Gastrocnemius medialis (tissue), 4 donors: Measurements from ENCODE around the gene CSF1. TPM values are rescaled to one million over a fixed set of nuclear protein-coding genes. Genes with fewer than 3 reads are reported as not detected.

Experiments used
- ATAC-seq, 2 donors: fragments of 150-250 bp; one replicate each; pipeline ENCODE4 v1.9.1; 2016
- DNase-seq, 2 donors: peaks; one replicate each; pipeline ENCODE4 v3.0.0-alpha.2; 2019
- H3K27ac ChIP-seq, 4 donors: fragments of 200-600 bp; sonication (generic); 1 replicate in 1 of 4; 2 replicates in 3 of 4; pipeline ENCODE4 v1.5.1; 2016 to 2018; ENCODE audit warnings: mild to moderate bottlenecking in 2 of 4, moderate library complexity in 1 of 4
- H3K27me3 ChIP-seq, 3 donors: fragments of 200-600 bp; sonication (generic) in 2 of 3; 1 replicate in 1 of 3; 2 replicates in 2 of 3; pipeline versions ENCODE4 v1.5.1 to v1.6.0; 2016 to 2019; ENCODE audit warnings: mild to moderate bottlenecking in 1 of 3, moderate library complexity in 1 of 3
- H3K36me3 ChIP-seq, 2 donors: fragments of 200-600 bp; sonication (generic) in 1 of 2; one replicate each; pipeline ENCODE4 v1.5.1; 2017 to 2018
- H3K4me1 ChIP-seq, 2 donors: fragments of 200-600 bp; sonication (generic) in 1 of 2; one replicate each; pipeline ENCODE4 v1.5.1; 2016 to 2017; ENCODE audit warnings: mild to moderate bottlenecking in 2 of 2
- H3K4me3 ChIP-seq, 4 donors: fragments of 200-600 bp; sonication (generic) in 3 of 4; 1 replicate in 1 of 4; 2 replicates in 3 of 4; pipeline ENCODE4 v1.5.1; 2016 to 2019; ENCODE audit warnings: mild to moderate bottlenecking in 2 of 4
- H3K9me3 ChIP-seq, 3 donors: fragments of 200-600 bp; sonication (generic) in 2 of 3; 1 replicate in 1 of 3; 2 replicates in 2 of 3; pipeline ENCODE4 v1.5.1; 2016 to 2019
- POLR2A ChIP-seq, 2 donors: fragments of 450-650 bp; IDR thresholded peaks; one replicate each; pipeline ENCODE4 v1.6.1; 2017; ENCODE audit warnings: antibody characterized with exemption in 2 of 2, mild to moderate bottlenecking in 2 of 2, moderate library complexity in 2 of 2
- in situ Hi-C, 4 donors: fragments of 200-750 bp; cut with MboI; loops; one replicate each; pipeline versions ENCODE4 v1.15.0 to v1.8.0; 2017; ENCODE audit warnings: low sequenced_read_pairs in 4 of 4
- intact Hi-C: fragments of 100-400 bp; cut with DNase I; formaldehyde crosslinking; loops from one replicate; pipeline ENCODE4 v1.15.1; 2023; ENCODE audit warnings: low total_unique reads
- total RNA-seq, 4 donors: library from RNA; depleted of rRNA; stranded (reverse); fragments of >200 nt; gene quantifications; one replicate each; pipeline versions ENCODE4 v1.1.0 to v1.2.3, GENCODE V29; 2016
- TF ChIP-seq, protein P1 (sequence below), 5 experiments: fragments of 450-650 bp in 3 of 5; fragments of 200-600 bp in 2 of 5; sonication (generic) in 2 of 5; IDR thresholded peaks in 4 of 5; conservative IDR thresholded peaks in 1 of 5; 1 replicate in 4 of 5; 2 replicates in 1 of 5; pipeline ENCODE4 v1.5.1; 2016 to 2019; ENCODE audit warnings: antibody characterized with exemption in 5 of 5, mild to moderate bottlenecking in 3 of 5, moderate library complexity in 3 of 5

The CSF1 gene
- total RNA-seq, 4 donors from 2014 or later, result 14.6 to 31.1 (median 19.6) TPM

DNA sequence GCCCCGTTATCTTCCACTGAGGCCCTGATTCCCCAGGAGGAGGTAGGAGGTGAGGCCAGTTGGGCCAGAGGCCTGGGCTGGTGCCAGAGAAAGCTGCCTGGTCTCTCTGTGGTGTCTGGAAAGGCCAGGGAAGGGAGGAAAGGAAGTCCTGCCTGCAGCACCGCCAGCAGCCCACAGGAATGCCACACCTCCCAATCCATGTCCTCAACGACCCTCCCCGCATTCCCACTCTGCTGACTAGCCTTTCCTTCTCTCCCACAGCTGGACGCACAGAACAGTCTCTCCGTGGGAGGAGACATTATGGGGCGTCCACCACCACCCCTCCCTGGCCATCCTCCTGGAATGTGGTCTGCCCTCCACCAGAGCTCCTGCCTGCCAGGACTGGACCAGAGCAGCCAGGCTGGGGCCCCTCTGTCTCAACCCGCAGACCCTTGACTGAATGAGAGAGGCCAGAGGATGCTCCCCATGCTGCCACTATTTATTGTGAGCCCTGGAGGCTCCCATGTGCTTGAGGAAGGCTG, 18.0 kb downstream of the CSF1 start:
- Histone ChIP-seq H3K9me3 (no peaks in the 10 kb centered on the region), H3K4me3 (no peak overlapping the region), H3K27ac (peak overlapping the region; percentile 74 to 85 (median 80)), H3K36me3 (peaks cover 0 to 46% of the 10 kb centered on the region in 2 donors), H3K27me3 (no peaks in the 10 kb centered on the region), H3K4me1 (peaks cover 34 to 35% of the 10 kb centered on the region in 2 donors)
- peak in 1 of 2 donors; percentile 56 for DNase-seq
- in situ Hi-C loops (no loop called here), intact Hi-C loops (no loop called here)
- ATAC-seq, result peak in 1 of 2 donors; percentile 23
- TF ChIP-seq, protein P1, sequence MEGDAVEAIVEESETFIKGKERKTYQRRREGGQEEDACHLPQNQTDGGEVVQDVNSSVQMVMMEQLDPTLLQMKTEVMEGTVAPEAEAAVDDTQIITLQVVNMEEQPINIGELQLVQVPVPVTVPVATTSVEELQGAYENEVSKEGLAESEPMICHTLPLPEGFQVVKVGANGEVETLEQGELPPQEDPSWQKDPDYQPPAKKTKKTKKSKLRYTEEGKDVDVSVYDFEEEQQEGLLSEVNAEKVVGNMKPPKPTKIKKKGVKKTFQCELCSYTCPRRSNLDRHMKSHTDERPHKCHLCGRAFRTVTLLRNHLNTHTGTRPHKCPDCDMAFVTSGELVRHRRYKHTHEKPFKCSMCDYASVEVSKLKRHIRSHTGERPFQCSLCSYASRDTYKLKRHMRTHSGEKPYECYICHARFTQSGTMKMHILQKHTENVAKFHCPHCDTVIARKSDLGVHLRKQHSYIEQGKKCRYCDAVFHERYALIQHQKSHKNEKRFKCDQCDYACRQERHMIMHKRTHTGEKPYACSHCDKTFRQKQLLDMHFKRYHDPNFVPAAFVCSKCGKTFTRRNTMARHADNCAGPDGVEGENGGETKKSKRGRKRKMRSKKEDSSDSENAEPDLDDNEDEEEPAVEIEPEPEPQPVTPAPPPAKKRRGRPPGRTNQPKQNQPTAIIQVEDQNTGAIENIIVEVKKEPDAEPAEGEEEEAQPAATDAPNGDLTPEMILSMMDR (IDR thresholded peaks at IDR 0.05 in 4 of 5, conservative IDR thresholded peaks at IDR 0.05 in 1 of 5), result no peak
- TF ChIP-seq POLR2A (IDR thresholded peaks at IDR 0.05), result no peak

DNA sequence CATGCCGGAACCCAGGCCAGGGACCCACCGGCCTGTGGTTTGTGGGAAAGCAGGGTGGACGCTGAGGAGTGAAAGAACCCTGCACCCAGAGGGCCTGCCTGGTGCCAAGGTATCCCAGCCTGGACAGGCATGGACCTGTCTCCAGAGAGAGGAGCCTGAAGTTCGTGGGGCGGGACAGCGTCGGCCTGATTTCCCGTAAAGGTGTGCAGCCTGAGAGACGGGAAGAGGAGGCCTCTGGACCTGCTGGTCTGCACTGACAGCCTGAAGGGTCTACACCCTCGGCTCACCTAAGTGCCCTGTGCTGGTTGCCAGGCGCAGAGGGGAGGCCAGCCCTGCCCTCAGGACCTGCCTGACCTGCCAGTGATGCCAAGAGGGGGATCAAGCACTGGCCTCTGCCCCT, 18.5 kb downstream of the CSF1 start:
- DNase-seq, result no peak
- intact Hi-C loops, result no loop called here
- Histone ChIP-seq H3K9me3 (no peaks in the 10 kb centered on the region), H3K27me3 (no peaks in the 10 kb centered on the region), H3K4me3 (no peak overlapping the region), H3K27ac (peak overlapping the region; percentile 74 to 85 (median 80)), H3K36me3 (peaks cover 0 to 41% of the 10 kb centered on the region in 2 donors), H3K4me1 (peaks cover 34 to 35% of the 10 kb centered on the region in 2 donors)
- ATAC-seq, result no peak
- in situ Hi-C loops, result no loop called here
- no peak for TF ChIP-seq POLR2A (IDR thresholded peaks at IDR 0.05)
- TF ChIP-seq, protein P1 (IDR thresholded peaks at IDR 0.05 in 4 of 5, conservative IDR thresholded peaks at IDR 0.05 in 1 of 5), result no peak

DNA sequence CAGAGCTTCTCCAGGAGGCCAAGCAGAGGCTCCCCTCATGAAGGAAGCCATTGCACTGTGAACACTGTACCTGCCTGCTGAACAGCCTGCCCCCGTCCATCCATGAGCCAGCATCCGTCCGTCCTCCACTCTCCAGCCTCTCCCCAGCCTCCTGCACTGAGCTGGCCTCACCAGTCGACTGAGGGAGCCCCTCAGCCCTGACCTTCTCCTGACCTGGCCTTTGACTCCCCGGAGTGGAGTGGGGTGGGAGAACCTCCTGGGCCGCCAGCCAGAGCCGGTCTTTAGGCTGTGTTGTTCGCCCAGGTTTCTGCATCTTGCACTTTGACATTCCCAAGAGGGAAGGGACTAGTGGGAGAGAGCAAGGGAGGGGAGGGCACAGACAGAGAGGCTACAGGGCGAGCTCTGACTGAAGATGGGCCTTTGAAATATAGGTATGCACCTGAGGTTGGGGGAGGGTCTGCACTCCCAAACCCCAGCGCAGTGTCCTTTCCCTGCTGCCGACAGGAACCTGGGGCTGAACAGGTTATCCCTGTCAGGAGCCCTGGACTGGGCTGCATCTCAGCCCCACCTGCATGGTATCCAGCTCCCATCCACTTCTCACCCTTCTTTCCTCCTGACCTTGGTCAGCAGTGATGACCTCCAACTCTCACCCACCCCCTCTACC, 19.1 kb downstream of the CSF1 start:
- H3K27ac ChIP-seq, result peak overlapping the region; percentile 74 to 85 (median 80)
- DNase-seq, result no peak

DNA sequence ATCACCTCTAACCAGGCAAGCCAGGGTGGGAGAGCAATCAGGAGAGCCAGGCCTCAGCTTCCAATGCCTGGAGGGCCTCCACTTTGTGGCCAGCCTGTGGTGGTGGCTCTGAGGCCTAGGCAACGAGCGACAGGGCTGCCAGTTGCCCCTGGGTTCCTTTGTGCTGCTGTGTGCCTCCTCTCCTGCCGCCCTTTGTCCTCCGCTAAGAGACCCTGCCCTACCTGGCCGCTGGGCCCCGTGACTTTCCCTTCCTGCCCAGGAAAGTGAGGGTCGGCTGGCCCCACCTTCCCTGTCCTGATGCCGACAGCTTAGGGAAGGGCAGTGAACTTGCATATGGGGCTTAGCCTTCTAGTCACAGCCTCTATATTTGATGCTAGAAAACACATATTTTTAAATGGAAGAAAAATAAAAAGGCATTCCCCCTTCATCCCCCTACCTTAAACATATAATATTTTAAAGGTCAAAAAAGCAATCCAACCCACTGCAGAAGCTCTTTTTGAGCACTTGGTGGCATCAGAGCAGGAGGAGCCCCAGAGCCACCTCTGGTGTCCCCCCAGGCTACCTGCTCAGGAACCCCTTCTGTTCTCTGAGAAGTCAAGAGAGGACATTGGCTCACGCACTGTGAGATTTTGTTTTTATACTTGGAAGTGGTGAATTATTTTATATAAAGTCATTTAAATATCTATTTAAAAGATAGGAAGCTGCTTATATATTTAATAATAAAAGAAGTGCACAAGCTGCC, 19.8 kb downstream of the CSF1 start:
- peaks cover 34 to 35% of the 10 kb centered on the region in 2 donors for H3K4me1 ChIP-seq
- H3K4me3 ChIP-seq, result no peak overlapping the region
- in situ Hi-C loops (no loop called here), intact Hi-C loops (no loop called here)
- H3K9me3 ChIP-seq, result no peaks in the 10 kb centered on the region
- H3K36me3 ChIP-seq, result peaks cover 0 to 28% of the 10 kb centered on the region in 2 donors
- ATAC-seq (no peak), DNase-seq (no peak)
- TF ChIP-seq, protein P1 (IDR thresholded peaks at IDR 0.05 in 4 of 5, conservative IDR thresholded peaks at IDR 0.05 in 1 of 5), result no peak
- no peak for TF ChIP-seq POLR2A (IDR thresholded peaks at IDR 0.05)
- no peaks in the 10 kb centered on the region for H3K27me3 ChIP-seq
- peak overlapping the region; percentile 74 to 85 (median 80) for H3K27ac ChIP-seq

More for the DNA sequence above, 19.1 kb downstream of the CSF1 start:
- ATAC-seq, result no peak
- in situ Hi-C loops, result no loop called here
- Histone ChIP-seq H3K27me3 (no peaks in the 10 kb centered on the region), H3K9me3 (no peaks in the 10 kb centered on the region), H3K4me1 (peaks cover 34 to 35% of the 10 kb centered on the region in 2 donors), H3K36me3 (peaks cover 0 to 35% of the 10 kb centered on the region in 2 donors), H3K4me3 (no peak overlapping the region)
- intact Hi-C loops, result no loop called here
- TF ChIP-seq, protein P1 (IDR thresholded peaks at IDR 0.05 in 4 of 5, conservative IDR thresholded peaks at IDR 0.05 in 1 of 5), result no peak
- TF ChIP-seq POLR2A (IDR thresholded peaks at IDR 0.05), result no peak
